Panc1 (cell line): ENCODE measurements around the gene OSER1. TPM values are rescaled to one million over a fixed set of nuclear protein-coding genes. Genes with fewer than 3 reads are reported as not detected.
A peak's percentile ranks its signal among the peaks of the same experiment; 100 is the strongest.

Experiments used
- ATAC-seq: fragments of 200-7000 bp; cut with Tn5 transposase; 2 replicates; pipeline ENCODE4 v1.9.1; 2020; ENCODE audit warnings: mild to moderate bottlenecking, moderate library complexity
- BruUV-seq: library from RNA; stranded (reverse); fragments of 400-500 nt; replicated peaks from 2 replicates; lab custom pipeline; 2021; lab: Mats Ljungman, UMichigan
- CTCF ChIA-PET: fragments of 300-600 bp; sonication (Branson Sonifier 250); formaldehyde crosslinking; loops from one replicate; lab custom pipeline; 2022; ENCODE audit warnings: antibody characterized with exemption; lab: Charles Lee
- POLR2A ChIA-PET: fragments of 300-600 bp; sonication (Branson Sonifier 250); formaldehyde crosslinking; loops from one replicate; lab custom pipeline; 2022; ENCODE audit warnings: antibody characterized with exemption; lab: Charles Lee
- DNase-seq: peaks from one replicate; pipeline ENCODE4 v3.0.0-alpha.2; 2010; ENCODE audit warnings: low read depth, low spot score
- H3K27ac ChIP-seq: 2 replicates; pipeline ENCODE4 v1.5.1; 2011; ENCODE audit warnings: mild to moderate bottlenecking, low read length, inconsistent platforms
- H3K27me3 ChIP-seq: fragments of 200-500 bp; sonication (Bioruptor generic); 2 replicates; pipeline ENCODE4 v1.6.0; 2014; ENCODE audit warnings: low read length, inconsistent platforms; ENCODE audit not compliant: control insufficient read depth, insufficient read depth
- H3K36me3 ChIP-seq: fragments of 200-500 bp; sonication (Bioruptor generic); 2 replicates; pipeline ENCODE4 v1.5.1; 2014; ENCODE audit warnings: inconsistent platforms, mild to moderate bottlenecking, low read length, moderate library complexity; ENCODE audit not compliant: control insufficient read depth, insufficient read depth
- H3K4me1 ChIP-seq: 2 replicates; pipeline ENCODE4 v1.5.1; 2011; ENCODE audit warnings: inconsistent platforms, mild to moderate bottlenecking, low read length, moderate library complexity; ENCODE audit not compliant: control insufficient read depth, insufficient read depth
- H3K4me3 ChIP-seq, 2 experiments: 2 replicates each; pipeline ENCODE4 v1.5.1; 2011 to 2012; ENCODE audit warnings: low read depth in 2 of 2, low read length in 2 of 2, mild to moderate bottlenecking in 2 of 2, inconsistent platforms in 1 of 2, moderate library complexity in 1 of 2
- H3K9me3 ChIP-seq: fragments of 200-500 bp; sonication (Bioruptor generic); 2 replicates; pipeline ENCODE4 v1.5.1; 2014; ENCODE audit warnings: low read depth, mild to moderate bottlenecking, inconsistent platforms, low read length, moderate library complexity; ENCODE audit not compliant: control insufficient read depth, insufficient read depth
- POLR2AphosphoS5 ChIP-seq: IDR thresholded peaks from 2 replicates; pipeline ENCODE4 v1.6.1; 2012; ENCODE audit warnings: mild to moderate bottlenecking, low read depth, low read length, moderate library complexity
- REST ChIP-seq, 2 experiments: IDR thresholded peaks; 2 replicates each; pipeline ENCODE4 v1.6.1; 2011 to 2012; ENCODE audit warnings: low read depth in 2 of 2, control low read depth in 1 of 2, low read length in 1 of 2, mild to moderate bottlenecking in 1 of 2, moderate library complexity in 1 of 2; ENCODE audit not compliant: insufficient read depth in 1 of 2
- SIN3A ChIP-seq: IDR thresholded peaks from 2 replicates; pipeline ENCODE4 v1.6.1; 2012; ENCODE audit warnings: low read depth, mild to moderate bottlenecking, low read length, moderate library complexity, borderline replicate concordance; ENCODE audit not compliant: insufficient read depth
- TCF7L2 ChIP-seq: IDR thresholded peaks from 2 replicates; pipeline ENCODE4 v1.6.1; 2011; ENCODE audit warnings: mild to moderate bottlenecking, low read depth, low read length, inconsistent platforms
- in situ Hi-C: cut with HindIII; loops from 2 replicates; pipeline ENCODE4 v1.10.0; 2016; ENCODE audit warnings: low sequenced_read_pairs, low pct_unique_long_range_greater_than_20kb
- intact Hi-C: fragments of 100-400 bp; cut with micrococcal nuclease; formaldehyde crosslinking; loops from one replicate; pipeline ENCODE4 v1.10.0; 2022; ENCODE audit not compliant: unreplicated experiment
- total RNA-seq: library from RNA; stranded (reverse); gene quantifications from one replicate; pipeline ENCODE4 v1.2.1, GENCODE V29; 2021; ENCODE audit not compliant: unreplicated experiment
- TF ChIP-seq, protein P1 (sequence below): fragments of 450-650 bp; IDR thresholded peaks from 2 replicates; pipeline ENCODE4 v1.5.1; 2017; ENCODE audit warnings: mild to moderate bottlenecking

Gene OSER1
- total RNA-seq, 1 experiment from 2014 or later: 37.8 TPM

- ChIA-PET CTCF (no interaction called here), POLR2A (no interaction called here)
- no peak overlapping the region for H3K27ac ChIP-seq
- TF ChIP-seq, protein P1, sequence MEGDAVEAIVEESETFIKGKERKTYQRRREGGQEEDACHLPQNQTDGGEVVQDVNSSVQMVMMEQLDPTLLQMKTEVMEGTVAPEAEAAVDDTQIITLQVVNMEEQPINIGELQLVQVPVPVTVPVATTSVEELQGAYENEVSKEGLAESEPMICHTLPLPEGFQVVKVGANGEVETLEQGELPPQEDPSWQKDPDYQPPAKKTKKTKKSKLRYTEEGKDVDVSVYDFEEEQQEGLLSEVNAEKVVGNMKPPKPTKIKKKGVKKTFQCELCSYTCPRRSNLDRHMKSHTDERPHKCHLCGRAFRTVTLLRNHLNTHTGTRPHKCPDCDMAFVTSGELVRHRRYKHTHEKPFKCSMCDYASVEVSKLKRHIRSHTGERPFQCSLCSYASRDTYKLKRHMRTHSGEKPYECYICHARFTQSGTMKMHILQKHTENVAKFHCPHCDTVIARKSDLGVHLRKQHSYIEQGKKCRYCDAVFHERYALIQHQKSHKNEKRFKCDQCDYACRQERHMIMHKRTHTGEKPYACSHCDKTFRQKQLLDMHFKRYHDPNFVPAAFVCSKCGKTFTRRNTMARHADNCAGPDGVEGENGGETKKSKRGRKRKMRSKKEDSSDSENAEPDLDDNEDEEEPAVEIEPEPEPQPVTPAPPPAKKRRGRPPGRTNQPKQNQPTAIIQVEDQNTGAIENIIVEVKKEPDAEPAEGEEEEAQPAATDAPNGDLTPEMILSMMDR: no peak; the same call in 1 of the 2 replicates
- TF ChIP-seq SIN3A (no peak), TCF7L2 (no peak), REST (IDR thresholded peaks at IDR 0.05; ENCODE audit: insufficient read depth in 1 of 2, low read depth in 2 of 2, low read length in 1 of 2) (no peak), POLR2AphosphoS5 (no peak)
- intact Hi-C loops (no loop called here), in situ Hi-C loops (no loop called here)
- no peaks in the 10 kb centered on the region for H3K4me1 ChIP-seq
- H3K9me3 ChIP-seq: no peaks in the 10 kb centered on the region
- H3K4me3 ChIP-seq: no peak overlapping the region
- DNase-seq (no peak), ATAC-seq (peak; percentile 39; the same call in 1 of the 2 replicates)
- no peaks in the 10 kb centered on the region for H3K27me3 ChIP-seq
- H3K36me3 ChIP-seq: no peaks in the 10 kb centered on the region
- BruUV-seq: no TSS peak
Observed at GRCh38 chr20:44222633-44223368, 12.2 kb upstream of the OSER1 start.

DNA sequence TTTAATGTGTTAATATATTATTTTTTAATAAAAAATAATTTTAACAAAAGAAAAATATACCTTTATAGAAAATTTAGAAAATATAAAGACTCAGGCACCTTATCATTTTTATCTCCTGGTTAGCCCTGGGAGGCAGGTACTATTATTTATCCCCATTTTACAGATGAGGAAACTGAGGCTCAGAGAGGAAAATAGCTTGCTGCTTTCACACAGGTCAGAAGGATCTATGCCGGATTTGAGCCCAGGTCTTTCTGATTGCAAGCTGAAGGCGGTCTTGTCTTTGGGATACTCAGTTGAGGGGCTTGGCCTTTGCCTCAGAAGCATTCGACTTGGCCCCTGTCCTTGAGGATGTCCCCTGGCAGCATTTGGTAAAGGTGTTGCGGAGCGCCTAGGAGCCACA, 11.5 kb upstream of the OSER1 start:
- Histone ChIP-seq H3K27ac (no peak overlapping the region), H3K9me3 (no peaks in the 10 kb centered on the region), H3K4me3 (no peak overlapping the region), H3K4me1 (no peaks in the 10 kb centered on the region), H3K36me3 (no peaks in the 10 kb centered on the region), H3K27me3 (no peaks in the 10 kb centered on the region)
- DNase-seq: no peak
- ChIA-PET CTCF (interaction anchor here (0.6 kb wide), 1 partner anchor 90 kb away, joined by 3 read pairs; no protein-coding TSS in a partner anchor), POLR2A (no interaction called here)
- intact Hi-C loops (no loop called here), in situ Hi-C loops (no loop called here)
- TF ChIP-seq REST (IDR thresholded peaks at IDR 0.05; ENCODE audit: insufficient read depth in 1 of 2, low read depth in 2 of 2, low read length in 1 of 2): no peak
- no peak for TF ChIP-seq TCF7L2
- TF ChIP-seq, protein P1: no peak
- TF ChIP-seq SIN3A: no peak
- no peak for TF ChIP-seq POLR2AphosphoS5
- no peak for ATAC-seq
- no TSS peak for BruUV-seq
